ENCODE results near the gene KCNG4.

DNA sequence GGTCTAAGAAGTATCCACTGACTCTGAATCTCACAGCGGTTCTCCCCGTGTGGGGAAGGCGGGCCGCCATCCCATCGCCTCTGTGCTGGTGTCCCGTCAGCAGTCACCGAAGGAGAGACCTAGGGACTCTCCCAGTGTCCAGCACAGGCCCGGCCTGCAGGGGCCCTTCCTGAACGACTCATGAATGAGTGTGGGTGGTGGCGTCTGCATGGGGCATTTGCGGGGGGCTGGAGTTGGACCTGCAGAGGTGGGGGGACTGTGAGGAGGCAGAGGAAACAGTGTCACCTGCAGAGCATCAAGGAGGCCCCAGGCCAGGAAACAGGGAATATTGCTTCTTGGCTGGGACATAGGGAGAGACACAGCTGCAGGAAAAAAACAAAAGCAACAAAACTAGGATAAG lies 10.3 kb downstream of the KCNG4 start:
- TF ChIP-seq, protein P1, sequence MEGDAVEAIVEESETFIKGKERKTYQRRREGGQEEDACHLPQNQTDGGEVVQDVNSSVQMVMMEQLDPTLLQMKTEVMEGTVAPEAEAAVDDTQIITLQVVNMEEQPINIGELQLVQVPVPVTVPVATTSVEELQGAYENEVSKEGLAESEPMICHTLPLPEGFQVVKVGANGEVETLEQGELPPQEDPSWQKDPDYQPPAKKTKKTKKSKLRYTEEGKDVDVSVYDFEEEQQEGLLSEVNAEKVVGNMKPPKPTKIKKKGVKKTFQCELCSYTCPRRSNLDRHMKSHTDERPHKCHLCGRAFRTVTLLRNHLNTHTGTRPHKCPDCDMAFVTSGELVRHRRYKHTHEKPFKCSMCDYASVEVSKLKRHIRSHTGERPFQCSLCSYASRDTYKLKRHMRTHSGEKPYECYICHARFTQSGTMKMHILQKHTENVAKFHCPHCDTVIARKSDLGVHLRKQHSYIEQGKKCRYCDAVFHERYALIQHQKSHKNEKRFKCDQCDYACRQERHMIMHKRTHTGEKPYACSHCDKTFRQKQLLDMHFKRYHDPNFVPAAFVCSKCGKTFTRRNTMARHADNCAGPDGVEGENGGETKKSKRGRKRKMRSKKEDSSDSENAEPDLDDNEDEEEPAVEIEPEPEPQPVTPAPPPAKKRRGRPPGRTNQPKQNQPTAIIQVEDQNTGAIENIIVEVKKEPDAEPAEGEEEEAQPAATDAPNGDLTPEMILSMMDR (conservative IDR thresholded peaks at IDR 0.05; ENCODE audit: low read length), result no peak
- TF ChIP-seq EZH2phosphoT487 (IDR thresholded peaks at IDR 0.05; ENCODE audit: borderline replicate concordance), result no peak

All from Loucy (cell line).